ENCODE data around the gene LRSAM1. TPM values are rescaled to one million over a fixed set of nuclear protein-coding genes. Genes with fewer than 3 reads are reported as not detected.
"Not testable (repeated sequence)": the region's sequence is repeated elsewhere in the genome, so short reads cannot be mapped to it uniquely, and the experiment has no call there.

LRSAM1 gene
- total RNA-seq, 3 donors from 2014 or later = 11.7 to 21.3 (median 17.9) TPM

GRCh38 chr9:127463911-127464310 is 12.6 kb downstream of the LRSAM1 start:
- H3K36me3 ChIP-seq = peaks cover 7% of the 10 kb centered on the region
- H3K4me3 ChIP-seq = no peak overlapping the region
- no peaks in the 10 kb centered on the region for H3K27me3 ChIP-seq
- H3K9me3 ChIP-seq = no peaks in the 10 kb centered on the region
- intact Hi-C loops (cut with DNase I; ENCODE audit: low total_unique reads) = no loop called here
- no peak for DNase-seq (ENCODE audit: low spot score in 2 of 2)
- TF ChIP-seq POLR2AphosphoS5 (IDR thresholded peaks at IDR 0.05) (no peak), POLR2A (IDR thresholded peaks at IDR 0.05) (no peak), CTCF (IDR thresholded peaks at IDR 0.05) (no peak)
- H3K4me1 ChIP-seq = no peaks in the 10 kb centered on the region
- H3K27ac ChIP-seq = no peak overlapping the region

GRCh38 chr9:127466407-127466917 is 15.2 kb downstream of the LRSAM1 start:
- H3K4me1 ChIP-seq; intact Hi-C loops (cut with DNase I; ENCODE audit: low total_unique reads); H3K9me3 ChIP-seq; H3K36me3 ChIP-seq; DNase-seq (ENCODE audit: low spot score in 2 of 2); H3K4me3 ChIP-seq; H3K27ac ChIP-seq; H3K27me3 ChIP-seq: not testable (repeated sequence)

DNA sequence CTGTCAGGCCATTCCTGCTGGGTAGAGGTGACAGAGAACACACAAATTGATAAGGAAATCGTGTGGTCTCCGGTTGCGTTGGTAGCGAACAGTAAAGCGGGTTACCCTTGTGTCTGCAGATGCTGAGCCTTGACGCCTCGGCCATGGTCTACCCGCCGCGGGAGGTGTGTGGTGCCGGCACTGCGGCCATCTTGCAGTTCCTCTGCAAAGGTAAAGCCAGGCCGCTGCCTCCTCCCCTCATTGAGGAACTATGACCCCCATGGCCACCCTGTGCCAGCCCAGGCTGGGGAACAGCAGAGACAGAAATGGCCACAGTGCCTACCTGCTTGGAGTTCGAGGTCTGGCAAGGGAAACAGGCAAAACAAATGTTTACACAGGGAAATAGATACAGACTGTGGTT is 16.3 kb downstream of the LRSAM1 start:
- no peaks in the 10 kb centered on the region for H3K27me3 ChIP-seq
- H3K4me1 ChIP-seq = no peaks in the 10 kb centered on the region
- no peaks in the 10 kb centered on the region for H3K36me3 ChIP-seq
- no peak for TF ChIP-seq POLR2A (IDR thresholded peaks at IDR 0.05)
- TF ChIP-seq CTCF (IDR thresholded peaks at IDR 0.05) = no peak
- TF ChIP-seq POLR2AphosphoS5 (IDR thresholded peaks at IDR 0.05) = no peak
- no peak for DNase-seq (ENCODE audit: low spot score in 2 of 2)
- no peaks in the 10 kb centered on the region for H3K9me3 ChIP-seq
- H3K4me3 ChIP-seq = no peak overlapping the region
- no peak overlapping the region for H3K27ac ChIP-seq
- intact Hi-C loops (cut with DNase I; ENCODE audit: low total_unique reads) = no loop called here

- no peaks in the 10 kb centered on the region for H3K36me3 ChIP-seq
- no peak overlapping the region for H3K27ac ChIP-seq
- no peak overlapping the region for H3K4me3 ChIP-seq
- DNase-seq (ENCODE audit: low spot score in 2 of 2) = no peak
- intact Hi-C loops (cut with DNase I; ENCODE audit: low total_unique reads) = no loop called here
- no peaks in the 10 kb centered on the region for H3K4me1 ChIP-seq
- H3K27me3 ChIP-seq = no peaks in the 10 kb centered on the region
- TF ChIP-seq POLR2A (IDR thresholded peaks at IDR 0.05) (no peak), POLR2AphosphoS5 (IDR thresholded peaks at IDR 0.05) (no peak), CTCF (IDR thresholded peaks at IDR 0.05) (no peak)
- no peaks in the 10 kb centered on the region for H3K9me3 ChIP-seq
Observed at GRCh38 chr9:127470662-127471061, 19.4 kb downstream of the LRSAM1 start.

- DNase-seq (ENCODE audit: low spot score in 2 of 2) = no peak
- Histone ChIP-seq H3K4me1 (no peaks in the 10 kb centered on the region), H3K27me3 (no peaks in the 10 kb centered on the region), H3K9me3 (no peaks in the 10 kb centered on the region), H3K27ac (no peak overlapping the region), H3K36me3 (peaks cover 2% of the 10 kb centered on the region), H3K4me3 (no peak overlapping the region)
- intact Hi-C loops (cut with DNase I; ENCODE audit: low total_unique reads) = no loop called here
- TF ChIP-seq POLR2AphosphoS5 (IDR thresholded peaks at IDR 0.05) (no peak), CTCF (IDR thresholded peaks at IDR 0.05) (no peak), POLR2A (IDR thresholded peaks at IDR 0.05) (no peak)
Observed at GRCh38 chr9:127473501-127473900, 22.2 kb downstream of the LRSAM1 start.

- no peak for TF ChIP-seq POLR2AphosphoS5 (IDR thresholded peaks at IDR 0.05)
- intact Hi-C loops (cut with DNase I; ENCODE audit: low total_unique reads) = no loop called here
Observed at GRCh38 chr9:127473932-127474331, 22.6 kb downstream of the LRSAM1 start.

More at GRCh38 chr9:127473932-127474331, 22.6 kb downstream of the LRSAM1 start:
- Histone ChIP-seq H3K9me3 (no peaks in the 10 kb centered on the region), H3K27ac (no peak overlapping the region), H3K4me3 (no peak overlapping the region), H3K36me3 (peaks cover 6% of the 10 kb centered on the region), H3K4me1 (no peaks in the 10 kb centered on the region), H3K27me3 (no peaks in the 10 kb centered on the region)
- DNase-seq (ENCODE audit: low spot score in 2 of 2) = no peak

Data from breast epithelium (tissue), 4 donors.